HG02840 (cell line): ENCODE results near the gene PPP6R3.
"Not testable (repeated sequence)": the region's sequence is repeated elsewhere in the genome, so short reads cannot be mapped to it uniquely, and the experiment has no call there.

ENCODE experiments used
- ATAC-seq: cut with Tn5 transposase; IDR thresholded peaks from one replicate; pipeline ENCODE4 v1.9.1; 2021; ENCODE audit warnings: mild to moderate bottlenecking, moderate library complexity, moderate number of reproducible peaks; ENCODE audit not compliant: unreplicated experiment, low FRiP score

Gene PPP6R3

DNA sequence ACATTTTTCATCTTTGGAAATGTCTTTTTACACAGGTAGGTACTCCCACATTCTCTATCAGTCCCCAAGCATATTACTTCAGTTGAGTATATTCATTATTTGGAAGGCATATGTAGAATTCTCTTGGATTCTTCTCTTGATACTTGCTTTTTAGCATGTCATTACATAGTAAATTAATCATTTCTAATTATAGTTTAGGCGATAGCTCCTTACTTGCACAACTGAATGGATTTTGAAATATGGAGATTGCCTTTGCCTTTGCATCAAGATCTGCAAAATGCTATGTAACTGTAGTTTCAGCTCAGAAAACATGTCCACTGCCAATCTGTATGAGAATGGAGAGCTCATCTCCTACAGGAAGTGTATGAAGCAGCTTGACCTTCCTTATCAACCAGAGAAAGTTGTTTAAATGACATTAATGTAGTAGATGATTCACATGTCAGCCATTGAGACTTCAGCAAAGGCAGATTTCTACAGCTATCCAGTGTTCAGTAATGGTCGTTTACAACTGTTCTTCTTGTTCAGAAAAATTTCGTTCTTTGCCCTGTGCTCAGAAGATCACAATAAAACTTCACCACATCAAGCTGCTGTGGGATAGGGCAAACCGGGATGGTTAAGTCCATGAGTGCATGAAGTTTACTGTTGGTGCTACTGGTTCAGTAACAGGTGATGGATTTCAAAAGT lies 61.6 kb downstream of the PPP6R3 start:
- ATAC-seq = no peak

DNA sequence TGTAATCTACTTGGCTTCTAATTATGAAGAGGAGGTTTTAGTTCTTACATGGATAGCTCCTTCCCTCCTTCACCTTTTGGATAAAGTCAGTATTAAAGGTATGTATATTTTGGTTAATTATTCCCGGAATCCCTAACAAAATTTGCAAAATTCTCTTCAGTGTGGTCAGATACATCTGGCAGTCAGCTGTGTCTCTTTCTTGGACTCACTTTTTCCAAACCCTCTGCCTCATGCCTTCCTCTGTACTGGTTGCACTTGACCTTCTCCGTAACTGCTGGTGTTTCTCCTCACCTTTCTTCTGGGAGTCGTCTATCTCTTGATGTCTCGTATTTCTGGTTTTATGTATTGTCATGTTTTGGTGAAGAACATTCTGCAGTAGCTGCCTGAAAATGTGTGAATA lies 62.5 kb downstream of the PPP6R3 start:
- ATAC-seq = no peak

DNA sequence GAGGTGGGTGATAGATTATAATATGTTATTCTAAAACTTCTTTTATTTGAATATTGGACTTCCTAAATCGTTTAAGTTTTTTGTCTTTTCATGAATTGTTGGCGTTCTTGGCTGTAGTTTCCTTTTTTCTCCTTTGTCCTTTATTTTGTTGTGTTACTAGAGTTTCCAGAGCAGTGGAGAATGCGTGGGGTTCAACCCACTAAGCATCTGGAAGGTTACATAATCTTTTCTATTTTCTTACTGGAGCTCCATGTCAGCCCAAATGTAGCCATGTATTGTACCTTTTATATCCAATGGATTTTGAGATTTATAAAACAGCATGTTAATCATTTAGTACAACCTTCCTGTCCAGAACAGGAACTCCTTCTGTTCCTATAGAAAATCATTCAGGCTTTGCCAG lies 63.2 kb downstream of the PPP6R3 start:
- no peak for ATAC-seq

DNA sequence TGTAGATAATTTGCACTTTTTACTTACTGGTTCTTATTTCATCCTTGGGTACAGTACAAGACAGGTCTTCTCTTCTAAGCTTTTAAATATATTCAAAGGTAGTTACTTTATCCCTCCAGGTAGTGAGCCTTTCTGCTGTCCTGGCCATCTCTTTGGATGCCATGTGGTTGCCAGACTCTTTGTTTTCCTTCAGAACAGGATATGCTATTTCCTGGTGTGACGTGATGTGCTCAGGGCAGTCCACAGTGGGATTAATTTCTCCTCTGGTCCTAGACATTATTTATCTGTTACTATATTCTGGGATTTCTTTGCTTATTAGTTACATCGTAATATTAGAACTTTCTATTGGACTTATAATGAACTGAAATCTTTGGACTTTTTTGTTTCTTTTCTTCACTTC lies 63.7 kb downstream of the PPP6R3 start:
- no peak for ATAC-seq

DNA sequence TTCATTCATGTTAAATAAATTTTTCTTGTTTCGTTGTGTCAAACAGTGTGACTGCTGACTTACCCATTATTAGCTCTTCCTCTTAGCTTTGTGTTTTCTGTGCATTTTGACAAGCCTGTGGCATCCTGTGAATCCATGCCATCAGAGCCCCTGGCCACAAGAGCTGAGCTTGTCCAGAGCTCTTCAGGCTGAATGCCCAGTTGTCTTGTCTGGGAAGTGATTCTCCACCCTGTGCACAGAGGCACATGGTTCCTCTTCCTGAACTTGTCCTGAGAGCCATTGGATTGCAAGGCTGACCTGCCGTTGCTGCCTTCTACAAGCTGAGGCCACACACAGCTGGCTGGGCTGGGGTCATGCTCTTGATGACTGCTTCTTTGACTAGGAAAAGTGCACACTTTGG lies 64.1 kb downstream of the PPP6R3 start:
- ATAC-seq = no peak

DNA sequence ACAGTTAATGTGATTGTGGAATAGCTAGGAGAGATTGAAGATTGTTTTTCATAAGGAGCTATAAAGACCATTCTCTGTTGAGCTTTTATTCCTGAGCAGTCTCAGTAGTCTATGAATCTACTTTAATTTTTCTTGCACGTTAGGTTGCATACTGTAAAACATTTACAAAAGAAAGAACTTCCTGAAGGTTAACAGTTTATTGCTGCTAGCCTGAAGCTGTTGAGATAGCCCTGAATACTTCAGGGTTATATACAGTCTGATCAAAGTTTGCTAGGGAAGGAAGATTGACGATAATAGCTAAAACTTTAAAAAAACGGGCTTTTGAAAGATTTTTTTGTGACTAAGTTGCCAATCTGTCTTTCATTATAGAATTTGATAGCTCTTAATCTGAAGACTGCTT lies 64.8 kb downstream of the PPP6R3 start:
- ATAC-seq = no peak

DNA sequence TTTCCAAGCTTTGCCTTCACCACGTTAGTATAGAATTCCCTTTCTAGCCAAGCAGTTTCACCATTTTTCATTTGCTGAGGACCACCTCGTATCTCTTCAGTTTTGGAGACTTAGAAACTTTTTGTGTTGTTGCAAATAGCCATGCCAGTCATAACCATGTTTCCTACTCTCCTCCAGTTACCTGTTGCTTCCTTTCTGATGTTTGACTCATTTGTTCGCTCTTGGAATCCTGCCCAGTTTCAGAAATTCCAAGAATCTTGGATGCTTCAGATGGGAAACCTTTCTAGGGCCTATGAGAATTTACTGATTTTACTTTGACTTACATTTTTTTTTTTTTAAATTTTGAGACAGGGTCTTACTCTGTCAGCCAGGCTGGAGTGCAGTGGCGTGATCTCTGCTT lies 65.4 kb downstream of the PPP6R3 start:
- no peak for ATAC-seq

DNA sequence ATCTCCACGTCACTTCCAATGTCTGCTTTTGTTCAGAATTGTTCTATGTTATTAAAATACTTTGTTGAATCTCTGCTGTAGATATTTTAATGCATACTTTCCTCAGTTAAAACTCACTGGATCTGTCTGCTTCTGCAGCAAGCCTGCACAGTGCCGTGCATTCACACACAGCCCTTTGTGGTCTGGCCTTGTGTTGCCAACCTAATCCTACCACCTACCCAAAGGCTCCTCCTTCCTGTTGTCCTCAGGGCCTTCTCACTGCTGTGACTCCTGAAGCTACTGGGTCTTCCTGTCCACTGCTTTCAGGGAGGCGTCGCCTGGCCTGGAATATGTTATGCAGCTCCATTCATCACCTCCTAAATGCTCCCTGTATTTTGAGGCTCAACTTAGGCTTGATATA lies 67.0 kb downstream of the PPP6R3 start:
- ATAC-seq = no peak

DNA sequence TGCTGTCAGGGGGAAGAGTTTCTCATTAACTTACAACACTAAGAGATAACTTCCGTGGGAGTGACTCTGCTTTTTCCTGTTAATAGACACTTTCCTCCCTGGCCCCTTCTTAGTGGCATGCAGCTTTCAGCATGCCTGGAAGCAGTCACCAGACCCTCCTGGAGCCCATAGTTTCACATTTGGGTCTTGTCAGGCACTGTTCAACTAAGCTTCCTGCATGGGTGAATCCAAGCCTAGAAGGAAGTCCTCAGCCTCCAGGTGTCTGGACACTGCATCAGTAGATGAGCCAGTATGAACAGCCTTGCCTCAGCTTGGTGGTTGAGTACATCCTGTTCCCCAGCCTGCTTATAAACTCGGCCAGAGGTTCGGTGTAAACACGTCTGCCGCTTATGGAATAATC lies 68.1 kb downstream of the PPP6R3 start:
- no peak for ATAC-seq

DNA sequence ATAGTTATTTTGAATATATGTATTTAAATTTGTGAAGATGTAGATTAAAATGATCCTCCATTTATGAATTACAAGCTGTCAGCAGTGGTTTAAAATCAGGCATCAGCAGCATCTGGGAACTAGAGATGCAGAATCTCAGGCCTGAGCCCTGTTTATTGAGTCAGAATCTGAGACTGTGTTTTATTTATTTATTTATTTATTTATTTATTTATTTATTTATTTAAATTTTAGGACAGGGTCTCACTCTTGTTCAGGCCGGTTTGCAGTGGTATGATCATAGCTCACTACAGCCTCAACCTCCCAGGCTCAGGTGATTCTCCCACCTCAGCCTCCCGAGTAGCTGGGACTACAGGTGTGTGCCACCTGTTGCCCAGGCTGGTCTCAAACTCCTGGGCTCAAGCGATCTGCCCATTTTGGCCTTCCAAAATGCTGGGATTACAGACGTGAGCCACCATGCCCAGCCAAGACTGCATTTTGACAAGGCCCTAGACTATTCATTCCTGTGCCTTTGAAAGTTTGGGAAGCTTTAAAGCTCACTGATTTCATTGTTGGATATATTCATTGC lies 70.7 kb downstream of the PPP6R3 start:
- no peak for ATAC-seq

DNA sequence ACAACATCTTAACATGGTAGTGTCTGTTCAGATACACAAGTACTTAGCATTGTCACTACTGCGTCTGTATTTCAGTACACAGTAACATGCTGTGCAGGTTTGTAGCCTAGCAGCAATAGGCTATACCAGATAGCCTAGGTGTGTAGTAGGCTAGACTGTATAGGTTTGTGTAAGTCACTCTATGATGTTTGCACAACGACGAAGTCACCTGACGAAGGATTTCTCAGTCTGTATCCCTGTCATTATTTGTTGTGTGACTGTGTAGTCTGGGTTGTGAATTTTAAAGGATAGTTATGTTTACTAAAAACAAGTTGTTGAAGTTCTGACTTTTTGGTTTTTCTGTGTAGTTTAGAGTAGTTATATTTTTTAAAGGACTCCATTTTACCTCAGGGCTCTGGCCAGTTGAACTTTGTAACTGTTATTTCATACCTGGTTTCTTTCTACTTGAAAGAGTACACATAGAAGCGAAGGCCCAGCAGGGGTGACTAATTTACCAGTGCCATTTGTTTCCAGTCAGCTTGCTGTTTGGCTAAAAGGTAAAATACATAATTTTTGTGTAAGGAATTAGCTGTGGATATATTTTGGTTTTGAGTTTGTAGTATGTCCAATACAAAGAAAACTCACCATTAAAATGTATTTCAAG lies 72.3 kb downstream of the PPP6R3 start:
- ATAC-seq = no peak

DNA sequence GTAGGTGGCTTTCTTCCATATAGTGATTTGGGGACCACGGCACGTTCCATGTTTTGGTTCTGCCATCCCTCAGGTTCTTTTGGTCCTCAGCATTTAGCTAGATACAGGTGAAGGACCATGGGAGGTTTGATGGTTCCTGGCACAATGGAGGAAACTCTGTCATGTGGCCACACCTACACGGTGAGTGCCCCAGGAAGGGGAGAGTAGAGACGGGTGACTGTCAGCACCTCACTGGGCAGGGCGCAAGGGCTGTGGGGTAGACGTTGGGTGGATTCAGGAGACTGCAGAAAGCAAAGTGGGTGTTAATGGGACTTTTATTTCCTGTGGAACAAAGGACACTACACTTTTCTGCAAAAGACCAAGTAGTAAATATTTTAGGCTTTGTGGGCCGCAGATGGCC lies 73.4 kb downstream of the PPP6R3 start:
- no peak for ATAC-seq

DNA sequence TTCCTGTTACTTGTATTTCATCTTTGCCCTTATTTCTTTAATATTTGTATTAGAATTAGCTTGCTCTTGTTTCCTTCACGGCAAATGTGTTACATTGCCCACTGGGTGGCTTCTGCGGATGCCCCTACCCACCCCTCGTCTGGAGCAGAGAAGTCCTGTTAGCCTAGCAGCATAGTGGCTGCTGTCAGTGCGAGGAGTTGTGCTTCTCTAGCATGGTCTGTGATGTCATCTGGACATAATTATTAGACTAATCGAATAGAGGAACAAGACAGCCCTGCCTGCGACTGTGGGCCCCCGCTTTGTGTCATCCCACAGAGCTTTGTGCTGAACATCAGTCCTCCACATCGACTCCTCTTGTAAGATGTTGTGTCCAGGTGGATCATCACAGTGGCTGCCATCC lies 74.5 kb downstream of the PPP6R3 start:
- ATAC-seq = no peak

DNA sequence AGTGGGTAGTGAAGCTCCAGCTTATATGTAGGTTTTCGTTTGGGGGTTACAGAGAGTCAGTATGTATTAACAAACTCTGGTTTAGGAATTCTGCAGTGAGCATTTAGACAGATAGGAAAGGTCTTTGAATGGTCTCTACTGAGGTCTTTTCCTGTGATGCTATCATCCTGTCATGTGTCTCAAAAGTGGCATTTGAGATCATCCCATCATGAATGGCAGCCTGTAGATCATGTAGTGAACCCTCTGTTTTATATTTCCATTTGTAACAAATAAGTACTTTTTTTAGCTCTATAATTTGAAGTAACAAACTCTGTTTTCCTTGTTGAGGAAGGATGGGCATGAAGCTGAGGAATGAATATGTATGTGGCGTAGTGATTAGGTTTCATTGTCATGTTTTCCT lies 76.2 kb downstream of the PPP6R3 start:
- no peak for ATAC-seq

DNA sequence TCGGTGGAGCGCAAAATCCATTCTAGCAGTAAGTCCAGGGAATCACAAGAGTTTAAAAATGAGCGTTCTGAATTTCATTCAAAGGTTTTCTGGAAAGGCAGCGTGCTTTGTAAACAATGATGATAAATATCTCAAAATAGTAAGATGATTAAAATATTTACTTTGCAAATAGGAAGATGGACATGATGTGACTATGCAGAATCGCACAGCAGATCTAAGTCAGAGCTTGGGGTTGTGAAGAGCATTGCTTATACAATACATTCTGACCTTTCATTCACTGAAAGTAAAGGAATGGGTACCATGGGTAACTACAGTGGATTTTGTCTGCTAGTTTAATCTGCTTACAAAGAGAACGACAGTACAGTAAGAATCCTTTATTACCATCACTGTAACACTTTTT lies 77.5 kb downstream of the PPP6R3 start:
- ATAC-seq = no peak

DNA sequence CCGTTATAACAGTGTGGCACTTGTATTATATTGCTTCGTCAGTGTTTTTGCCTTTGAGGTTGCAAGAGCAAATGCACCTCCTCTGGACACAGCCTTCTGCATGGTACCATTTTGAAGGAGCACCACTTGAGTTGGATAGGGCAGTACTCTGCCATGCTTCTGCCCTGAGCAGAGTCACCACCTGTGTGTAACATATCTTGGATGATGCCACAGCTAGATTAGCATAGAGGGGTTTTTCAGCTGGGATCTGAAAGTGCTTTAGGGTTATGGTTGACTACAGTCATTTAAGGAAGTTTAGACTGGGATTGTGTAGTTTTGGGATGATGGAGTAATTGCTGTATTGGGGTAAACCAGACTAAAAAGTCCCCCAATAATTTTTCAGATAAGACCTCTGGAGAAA lies 78.8 kb downstream of the PPP6R3 start:
- no peak for ATAC-seq

DNA sequence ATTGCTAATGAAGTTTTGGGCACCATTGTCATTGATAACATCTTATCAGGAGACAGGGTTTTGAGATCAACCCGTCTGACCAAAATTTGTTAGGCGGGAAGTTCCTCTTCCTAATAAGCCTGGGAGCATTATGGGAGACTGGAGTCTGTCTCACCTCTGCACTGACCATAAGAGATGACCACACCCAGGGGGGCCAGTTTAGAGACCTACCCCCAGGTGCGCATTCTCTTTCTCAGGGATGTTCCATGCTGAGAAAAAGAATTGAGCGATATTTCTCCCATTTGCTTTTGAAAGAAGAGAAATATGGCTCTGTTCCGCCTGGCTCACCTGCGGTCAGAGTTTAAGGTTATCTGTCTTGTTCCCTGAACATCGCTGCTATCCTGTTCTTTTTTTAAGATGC lies 80.0 kb downstream of the PPP6R3 start:
- ATAC-seq = not testable (repeated sequence)

DNA sequence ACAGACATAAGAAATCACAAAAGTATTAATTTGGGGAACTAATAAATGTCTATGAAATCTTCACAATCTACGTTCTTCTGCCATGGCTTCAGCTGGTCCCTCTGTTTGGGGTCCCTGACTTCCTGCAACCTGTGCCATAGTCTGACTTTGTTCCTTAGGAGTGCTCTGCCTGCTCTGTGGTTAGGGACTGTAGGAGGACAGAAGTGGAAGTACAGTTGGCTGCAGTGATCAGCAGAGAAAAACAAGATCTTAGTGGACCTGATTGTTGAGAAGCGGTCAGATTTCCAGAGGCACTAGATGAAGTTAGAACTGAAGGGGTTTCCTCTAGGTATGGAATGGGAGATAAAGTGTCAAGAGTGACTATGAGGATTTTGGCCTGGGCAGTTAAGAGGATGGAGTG lies 80.6 kb downstream of the PPP6R3 start:
- ATAC-seq = no peak

DNA sequence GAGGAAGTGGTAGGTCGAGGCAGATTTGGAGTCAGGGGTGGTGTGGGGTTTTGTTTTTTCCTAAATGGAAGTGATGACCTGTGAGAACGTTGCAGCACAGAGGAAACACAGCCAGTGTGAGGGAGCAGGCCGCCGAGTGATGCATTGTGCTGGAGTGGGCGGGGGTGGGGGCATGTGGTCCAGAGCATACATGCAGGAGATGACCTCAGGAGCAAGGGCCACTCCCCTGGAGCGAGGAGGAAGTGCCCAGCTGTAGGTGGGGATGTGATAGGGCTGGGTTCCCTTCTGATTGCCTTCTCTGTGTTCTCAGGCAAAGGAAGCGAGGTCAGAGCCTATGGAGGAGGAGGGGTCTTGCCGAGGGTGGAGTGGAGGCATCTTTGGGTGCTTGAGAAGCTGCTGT lies 81.4 kb downstream of the PPP6R3 start:
- ATAC-seq = no peak

DNA sequence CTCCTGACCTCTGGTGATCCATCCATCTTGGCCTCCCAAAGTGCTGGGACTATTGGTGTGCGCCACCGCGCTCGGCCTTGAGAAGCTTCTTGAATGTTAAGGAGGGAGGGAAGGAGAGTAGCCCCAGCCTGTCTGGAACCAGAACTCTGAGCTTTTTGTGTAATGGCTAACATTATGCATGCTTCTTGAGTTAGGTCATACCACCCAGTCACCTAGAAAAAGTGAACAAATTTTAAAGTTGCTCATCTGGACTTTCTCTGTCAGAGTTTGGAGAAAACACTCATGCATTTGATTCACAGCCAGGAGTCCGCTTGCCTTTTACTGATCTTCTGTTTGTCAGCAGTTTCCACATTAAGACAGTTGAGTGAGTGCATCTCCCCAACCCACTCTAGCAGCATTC lies 82.1 kb downstream of the PPP6R3 start:
- no peak for ATAC-seq

DNA sequence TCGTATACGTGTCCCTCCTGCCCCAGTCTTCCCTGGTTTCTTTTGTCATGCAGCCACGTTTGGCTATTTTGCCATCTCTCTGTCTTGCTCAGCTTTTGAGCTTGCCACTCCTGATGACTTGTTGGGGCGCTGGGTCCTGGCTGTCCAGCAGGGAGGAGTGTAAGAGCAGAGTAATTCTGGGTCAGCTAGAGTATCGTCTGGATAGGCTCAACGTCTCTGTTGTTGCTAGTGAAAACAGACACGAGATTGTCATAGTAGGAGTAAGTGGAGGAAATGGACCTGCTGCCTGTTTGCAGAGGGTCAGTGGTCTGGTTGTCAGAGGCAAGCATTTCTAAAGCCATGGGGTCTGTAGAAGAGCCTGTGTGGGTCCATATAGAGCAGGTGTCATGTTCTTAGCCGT lies 83.0 kb downstream of the PPP6R3 start:
- no peak for ATAC-seq

DNA sequence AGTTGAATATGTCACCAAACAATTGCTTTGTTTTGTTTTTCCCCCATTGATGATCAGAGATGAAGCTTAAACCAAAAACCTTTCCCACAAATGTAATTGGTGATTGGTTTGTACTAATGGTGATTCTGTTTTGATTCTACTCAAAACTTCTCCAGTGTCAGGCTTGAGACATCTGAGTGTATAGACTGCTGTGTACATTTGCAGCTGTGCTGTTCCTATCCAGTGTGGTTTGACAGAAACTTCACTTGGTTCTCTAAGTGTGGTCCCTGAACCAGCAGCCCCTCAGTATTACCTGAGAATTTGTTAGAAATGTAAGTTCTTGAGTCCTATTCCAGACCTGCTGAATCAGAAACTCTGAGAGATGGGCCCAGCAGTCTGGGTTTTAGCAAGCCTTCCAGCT lies 84.8 kb downstream of the PPP6R3 start:
- ATAC-seq = no peak
